KG1 (cell line): ENCODE data around the gene ANKRD10.

Experiments
- DNase-seq: peaks from one replicate; lab custom pipeline; 2025; lab: John Stamatoyannopoulos, UW

Gene ANKRD10

DNA sequence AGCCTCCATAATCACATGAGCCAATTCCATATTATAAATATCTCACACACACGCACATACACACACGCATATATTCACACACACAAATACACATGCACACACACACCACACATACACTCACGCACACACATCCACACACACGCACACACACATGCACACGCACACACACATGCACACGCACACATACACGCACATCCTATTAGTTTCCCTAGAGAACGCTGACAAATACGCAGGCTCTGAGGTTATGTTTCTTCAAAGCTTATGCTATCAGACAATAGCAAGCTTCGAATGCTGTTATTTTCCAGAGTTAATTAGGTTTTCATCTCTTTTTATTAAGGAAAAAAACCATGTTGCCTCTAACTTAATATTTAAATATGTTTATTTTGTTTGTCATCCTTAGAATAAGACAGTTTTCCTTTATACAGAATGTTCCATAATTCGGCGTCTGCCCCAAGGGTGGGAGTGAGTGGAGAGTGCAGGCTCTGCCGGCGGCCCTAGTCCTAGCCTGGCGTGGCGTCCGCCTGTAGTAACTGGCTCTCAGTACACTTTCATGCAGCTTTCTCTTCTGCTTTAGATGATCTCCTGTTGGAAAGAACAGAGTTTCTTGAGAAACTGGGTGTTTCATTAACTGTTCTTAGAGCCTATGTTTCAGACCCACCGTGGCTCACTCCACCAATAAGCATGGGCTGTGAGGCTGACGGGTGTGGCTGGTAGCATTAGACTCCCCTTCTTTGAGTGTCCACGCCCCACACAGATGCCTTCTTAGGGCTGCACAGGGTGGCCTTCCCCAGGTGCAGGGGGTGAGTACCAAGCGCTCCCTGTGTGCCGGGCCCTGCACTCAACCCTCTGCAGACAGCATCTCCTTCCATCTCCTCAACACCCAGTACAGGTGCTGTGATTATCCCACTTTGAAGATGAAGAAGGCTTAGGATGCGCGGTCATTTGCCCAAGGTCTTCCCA, 30.4 kb upstream of the ANKRD10 start:
- no peak for DNase-seq

DNA sequence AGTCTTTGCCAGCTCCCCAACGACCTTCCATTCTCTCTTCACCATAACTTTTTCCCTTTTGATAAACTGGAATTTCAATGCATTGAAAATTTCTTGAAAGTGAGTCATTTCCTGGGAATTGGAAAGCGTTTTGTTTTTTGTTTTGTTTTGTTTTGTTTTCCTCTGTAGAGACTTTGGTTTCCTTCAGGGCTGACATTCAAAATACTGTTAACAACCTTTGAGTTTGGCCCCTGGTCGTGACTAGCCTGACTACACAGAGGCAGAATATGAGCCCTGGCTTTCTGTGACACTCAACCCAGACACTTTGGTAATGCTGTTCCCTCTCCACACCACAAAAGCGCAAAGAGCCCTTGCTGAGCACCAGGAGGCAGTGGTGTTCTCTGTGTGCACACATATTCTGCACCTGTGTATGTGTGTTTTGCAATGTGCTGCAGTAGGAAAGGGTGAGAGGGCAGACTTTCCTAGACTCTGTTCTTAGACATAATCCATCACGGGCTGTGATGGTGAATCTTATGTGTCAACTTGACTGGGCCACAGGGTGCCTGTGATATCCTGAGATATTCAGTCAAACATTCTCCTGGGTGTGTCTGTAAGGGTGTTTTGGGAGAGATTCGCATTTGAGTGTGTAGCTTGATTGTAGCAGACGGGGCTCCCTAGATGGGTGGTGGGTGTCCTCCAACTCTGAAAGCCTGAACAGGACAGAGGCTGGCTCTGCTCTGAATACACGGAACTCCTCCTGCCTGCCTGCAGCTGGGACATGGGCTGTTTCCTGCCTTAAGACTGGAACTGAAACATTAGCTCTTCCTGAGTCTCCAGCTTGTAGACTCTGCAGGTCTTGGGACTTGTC, 29.5 kb upstream of the ANKRD10 start:
- DNase-seq: no peak

DNA sequence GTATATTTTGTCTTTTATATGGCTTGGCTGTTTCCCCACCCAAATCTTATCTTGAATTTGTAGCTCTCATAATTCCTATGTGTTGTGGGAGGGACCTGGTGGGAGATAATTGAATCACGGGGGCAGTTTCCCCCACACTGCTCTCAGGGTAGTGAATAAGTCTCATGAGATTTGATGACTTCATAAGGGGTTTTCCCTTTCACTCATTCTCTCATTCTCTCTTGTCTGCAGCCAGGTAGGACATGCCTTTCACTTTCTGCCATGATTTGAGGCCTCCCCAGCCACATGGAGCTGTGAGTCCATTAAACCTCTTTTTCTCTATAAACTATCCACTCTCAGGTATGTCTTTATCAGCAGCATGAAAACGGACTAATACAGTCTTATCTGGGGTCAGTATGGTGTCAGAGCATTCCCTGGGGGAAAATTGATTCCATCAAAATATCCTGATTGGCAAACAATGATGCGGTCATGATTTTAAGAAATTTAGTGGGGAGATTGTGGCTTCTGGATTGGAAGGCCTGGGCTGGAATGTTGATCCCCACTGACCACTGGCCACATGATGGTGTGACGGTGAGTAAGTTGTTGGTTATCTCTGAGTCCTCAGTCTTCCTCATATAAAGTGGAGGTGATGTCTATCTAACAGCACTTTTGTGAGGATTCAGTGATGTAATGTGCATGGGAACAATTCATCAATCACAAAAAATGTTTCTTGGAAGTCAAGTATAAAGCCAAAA, 27.5 kb upstream of the ANKRD10 start:
- no peak for DNase-seq

DNA sequence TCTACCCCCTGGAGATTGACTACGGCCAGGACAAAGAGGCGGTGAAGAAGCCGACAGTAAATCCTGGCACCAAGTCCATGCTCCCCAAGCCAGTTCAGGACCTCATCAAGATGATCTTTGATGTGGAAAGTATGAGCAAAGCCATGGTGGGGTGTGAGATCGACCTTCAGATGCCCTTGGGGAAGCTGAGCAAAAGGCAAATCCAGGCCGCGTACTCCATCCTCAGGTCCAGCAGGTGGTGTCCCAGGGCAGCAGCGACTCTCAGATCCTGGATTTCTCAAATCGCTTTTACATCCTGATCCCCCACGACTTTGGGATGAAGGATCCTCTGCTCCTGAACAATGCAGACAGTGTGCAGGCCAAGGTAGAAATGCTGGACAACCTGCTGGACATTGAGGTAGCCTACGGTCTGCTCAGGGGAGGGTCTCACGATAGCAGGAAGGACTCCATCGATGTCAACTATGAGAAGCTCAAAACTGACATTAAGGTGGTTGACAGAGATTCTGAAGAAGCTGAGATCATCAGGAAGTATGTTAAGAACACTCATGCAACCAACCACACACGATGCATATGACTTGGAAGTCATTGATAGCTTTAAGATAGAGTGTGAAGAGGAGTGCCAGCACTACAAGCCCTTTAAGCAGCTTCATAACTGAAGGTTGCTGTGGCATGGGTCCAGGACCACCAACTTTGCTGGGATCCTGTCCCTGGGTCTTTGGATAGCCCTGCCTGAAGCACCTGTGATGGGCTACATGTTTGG, 24.0 kb upstream of the ANKRD10 start:
- DNase-seq: no peak

DNA sequence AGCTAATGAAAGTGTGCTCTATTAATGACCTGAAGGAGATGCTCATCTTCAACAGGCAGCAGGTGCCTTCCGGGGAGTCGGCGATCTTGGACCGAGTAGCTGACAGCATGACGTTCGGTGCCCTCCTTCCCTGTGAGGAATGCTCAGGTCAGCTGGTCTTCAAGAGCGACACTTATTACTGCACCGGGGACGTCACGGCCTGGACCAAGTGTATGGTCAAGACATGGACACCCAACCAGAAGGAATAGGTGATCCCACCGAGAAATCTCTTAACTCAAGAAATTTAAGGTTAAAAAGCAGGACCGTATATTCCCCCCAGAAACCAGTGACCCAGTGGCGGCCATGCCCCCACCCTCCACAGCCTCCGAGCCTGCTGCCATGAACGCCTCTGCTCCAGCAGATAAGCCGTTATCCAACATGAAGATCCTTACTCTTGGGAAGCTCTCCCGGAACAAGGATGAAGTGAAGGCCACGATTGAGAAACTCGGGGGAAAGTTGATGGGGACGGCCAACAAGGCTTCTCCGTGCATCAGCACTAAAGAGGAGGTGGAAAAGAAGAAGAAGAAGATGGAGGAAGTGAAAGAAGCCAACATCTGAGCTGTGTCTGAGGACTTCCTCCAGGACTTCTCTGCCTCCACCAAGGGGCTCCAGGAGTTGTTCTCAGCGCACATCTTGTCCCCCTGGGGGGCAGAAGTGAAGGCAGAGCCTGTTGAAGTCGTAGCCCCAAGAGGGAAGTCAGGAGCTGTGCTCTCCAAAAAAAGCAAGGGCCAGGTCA, 22.8 kb upstream of the ANKRD10 start:
- DNase-seq: no peak

DNA sequence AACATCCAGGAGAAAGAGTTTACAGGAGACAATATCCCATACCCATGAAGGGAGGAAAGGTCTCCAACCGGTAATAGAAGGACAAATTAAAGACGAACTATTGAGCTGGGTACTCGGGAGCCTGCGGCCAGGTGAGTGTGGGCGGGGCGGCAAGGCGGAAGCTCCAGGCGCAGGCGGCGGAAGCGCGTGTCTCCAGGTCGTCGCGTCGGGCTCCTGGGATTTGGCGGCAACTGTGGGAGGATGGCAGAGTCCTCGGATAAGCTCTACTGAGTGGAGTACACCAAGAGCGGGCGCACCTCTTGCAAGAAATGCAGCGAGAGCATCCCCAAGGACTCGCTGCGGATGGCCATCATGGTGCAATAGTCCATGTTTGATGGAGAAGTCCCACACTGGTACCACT, 21.6 kb upstream of the ANKRD10 start:
- no peak for DNase-seq

DNA sequence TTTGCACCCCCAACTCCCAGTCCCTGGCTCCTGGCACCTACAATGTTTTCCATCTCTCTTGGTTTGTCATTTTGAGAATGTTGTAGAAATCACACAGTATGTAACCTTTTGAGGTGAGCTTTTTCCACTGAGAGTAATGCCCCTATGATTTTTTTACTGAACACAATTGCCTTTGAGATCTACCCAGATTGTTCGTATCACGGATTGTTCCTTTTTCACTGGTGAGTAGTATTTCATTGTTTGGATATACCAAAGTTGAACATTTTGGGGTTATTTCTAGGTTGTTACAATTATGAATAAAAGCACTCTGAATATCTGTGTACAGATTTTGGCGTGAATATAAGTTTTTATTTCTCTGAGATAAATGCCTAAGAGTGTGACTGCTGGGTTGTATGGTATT, 17.7 kb upstream of the ANKRD10 start:
- DNase-seq: no peak

DNA sequence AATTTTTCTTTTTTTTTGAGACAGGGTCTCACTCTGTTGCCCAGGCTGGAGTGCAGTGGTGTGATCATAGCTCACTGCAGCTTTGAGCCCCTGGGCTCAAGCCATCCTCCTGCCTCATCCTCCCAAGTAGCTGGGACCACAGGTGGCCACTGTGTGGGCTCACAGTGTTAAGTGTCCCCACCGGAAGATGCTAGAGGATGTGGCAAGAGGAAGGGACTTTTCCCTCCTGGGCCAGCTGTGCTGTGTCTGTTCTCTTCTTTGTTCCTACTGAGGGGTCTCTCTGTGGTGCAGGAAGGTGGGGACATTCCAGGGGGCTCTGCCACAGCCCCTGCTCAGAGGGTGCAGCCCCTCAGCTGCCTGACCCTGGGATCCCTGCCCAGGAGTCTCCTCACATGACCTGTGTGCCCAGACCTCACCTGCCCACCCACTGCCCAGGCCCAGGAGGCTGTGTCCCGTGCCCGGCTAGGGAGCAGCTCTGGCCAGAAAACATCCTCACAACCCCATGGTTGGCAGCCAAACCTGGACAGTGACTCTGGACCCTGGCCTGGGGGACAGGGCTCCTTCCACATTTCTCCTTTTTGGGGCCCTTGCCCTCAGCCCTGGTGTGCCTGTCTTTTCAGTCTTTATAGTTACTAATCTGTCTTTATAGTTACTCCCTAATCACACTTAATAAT, 14.4 kb upstream of the ANKRD10 start:
- DNase-seq: no peak

DNA sequence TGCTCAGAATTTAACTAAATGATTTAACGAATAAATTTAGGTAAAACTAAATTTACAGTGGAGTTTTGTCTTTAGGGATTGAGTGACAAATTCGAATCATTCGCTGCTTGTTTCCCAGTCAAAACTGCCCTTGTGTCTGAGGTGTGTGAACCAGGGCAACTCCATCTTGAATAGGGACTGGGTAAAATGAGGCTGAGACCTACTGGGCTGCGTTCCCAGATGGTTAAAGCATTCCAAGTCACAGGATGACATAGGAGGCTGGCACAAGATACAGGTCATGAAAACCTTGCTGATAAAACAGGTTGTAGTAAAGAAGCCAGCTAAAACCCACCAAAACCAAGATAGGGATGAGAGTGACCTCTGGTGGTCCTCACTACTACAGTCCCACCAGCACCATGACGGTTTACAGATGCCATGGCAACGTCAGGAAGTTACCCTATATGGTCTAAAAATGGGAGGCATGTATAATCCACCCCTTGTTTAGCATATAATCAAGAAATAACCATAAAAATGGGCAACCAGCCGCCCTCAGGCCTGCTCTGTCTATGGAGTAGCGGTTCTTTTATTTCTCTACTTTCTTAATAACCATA, 10.2 kb upstream of the ANKRD10 start:
- no peak for DNase-seq

DNA sequence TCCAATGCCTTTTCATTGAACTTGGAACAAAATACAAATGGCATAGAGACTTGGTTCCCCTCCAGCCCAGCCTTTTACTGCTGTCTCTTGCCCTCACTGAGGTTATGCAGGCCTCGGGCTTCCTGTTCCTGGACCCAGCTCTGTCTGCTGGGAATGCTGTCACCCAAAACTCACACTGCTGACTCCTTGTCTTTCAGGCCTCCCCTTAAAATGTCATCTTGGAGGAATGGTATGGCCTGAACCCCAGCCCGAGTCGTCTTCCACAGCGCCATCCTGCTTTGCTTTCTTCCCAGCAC, 9.7 kb upstream of the ANKRD10 start:
- DNase-seq: no peak

DNA sequence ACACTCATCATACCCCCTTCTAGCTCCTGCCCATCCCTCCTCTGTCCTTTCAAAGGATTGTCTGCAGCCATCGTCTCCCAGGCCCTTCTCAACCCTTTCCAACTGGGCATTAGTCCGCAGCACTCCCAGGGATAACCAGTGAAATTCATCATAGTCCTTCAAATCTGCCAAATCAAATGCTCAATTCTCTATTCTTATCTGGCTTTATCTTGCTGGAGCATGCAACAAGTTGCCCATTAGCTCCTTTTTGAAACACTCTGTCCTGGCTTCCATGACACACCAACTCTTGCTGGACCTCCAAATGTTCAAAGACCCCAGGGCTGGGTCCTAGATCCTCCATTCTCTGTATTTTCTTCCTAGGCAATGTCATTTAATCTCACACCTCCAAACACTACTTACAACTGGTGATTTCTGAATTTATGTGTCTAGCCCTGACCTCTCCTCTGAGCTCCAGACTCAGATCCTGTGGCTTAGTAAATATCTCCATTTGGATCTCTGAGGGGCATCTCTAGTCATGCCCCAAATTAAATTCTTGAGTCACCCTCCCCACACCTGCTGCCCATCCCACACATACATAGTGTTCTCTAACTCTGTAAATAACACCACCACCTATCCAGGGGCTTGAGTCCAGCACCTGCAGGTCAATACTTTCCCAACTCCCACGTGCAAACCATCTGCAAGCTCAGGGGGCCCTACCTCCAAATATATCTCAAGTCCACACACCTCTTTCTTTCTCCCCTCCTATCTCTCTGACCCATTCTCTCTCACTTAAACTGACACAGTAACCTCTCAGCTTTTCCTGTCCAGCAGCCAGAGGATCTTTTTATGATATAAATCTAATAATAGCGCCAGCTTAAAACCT, 9.1 kb upstream of the ANKRD10 start:
- no peak for DNase-seq

DNA sequence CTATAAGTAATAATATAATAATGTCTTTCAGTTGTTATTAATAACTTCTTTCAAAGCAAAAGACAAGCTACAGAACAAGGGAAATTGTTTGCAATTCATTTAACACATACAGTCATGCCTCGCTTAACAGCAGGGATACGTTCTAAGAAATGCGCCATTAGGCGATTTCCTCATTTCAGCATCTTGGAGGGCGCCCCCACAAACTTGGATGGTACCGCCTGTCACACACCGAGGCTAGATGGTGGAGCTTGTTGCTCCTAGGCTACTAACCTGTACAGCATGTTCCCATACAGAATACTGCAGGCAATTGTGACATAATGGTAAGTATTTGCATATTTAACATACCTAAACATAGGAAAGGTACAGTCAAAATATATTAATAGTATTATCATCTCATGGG, 8.2 kb upstream of the ANKRD10 start:
- no peak for DNase-seq

DNA sequence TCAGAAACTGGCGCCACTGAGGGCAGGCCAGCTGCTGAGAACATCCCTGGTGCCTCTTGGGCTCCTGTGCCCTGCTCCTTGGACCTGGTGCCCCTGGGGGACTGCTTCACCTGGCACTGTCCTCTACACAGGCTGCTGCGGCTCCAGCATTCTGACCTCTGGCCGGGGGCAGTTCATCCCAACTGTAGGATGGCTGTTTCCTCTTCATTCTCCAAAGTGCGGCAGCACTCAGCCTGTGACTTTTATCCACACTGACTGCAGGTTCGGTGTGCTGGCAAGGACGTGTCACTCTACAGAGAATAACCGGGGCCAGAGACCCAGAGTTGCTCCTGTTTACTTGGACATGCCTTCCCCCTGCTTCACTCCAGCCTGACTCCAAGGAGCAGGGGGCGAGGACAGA, 7.6 kb upstream of the ANKRD10 start:
- no peak for DNase-seq

DNA sequence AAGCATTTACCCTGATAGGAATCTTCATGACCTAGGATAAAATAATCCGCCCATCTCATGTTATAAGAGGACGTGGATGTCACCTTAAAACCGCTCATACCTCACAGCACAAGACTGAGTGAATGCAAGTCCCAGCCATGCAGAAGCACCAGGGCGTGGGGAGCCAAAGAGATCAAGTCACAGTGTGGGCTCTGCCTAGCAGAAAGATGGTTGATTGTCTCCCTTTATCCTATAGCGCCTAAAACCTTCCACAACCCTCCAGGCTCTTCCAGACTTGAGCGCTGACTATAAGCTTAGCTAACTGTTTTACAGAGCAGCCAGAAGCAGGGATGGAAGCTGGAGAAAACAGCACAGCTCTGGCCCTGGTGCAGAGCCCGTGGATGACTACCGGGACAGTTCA, 6.8 kb upstream of the ANKRD10 start:
- no peak for DNase-seq

DNA sequence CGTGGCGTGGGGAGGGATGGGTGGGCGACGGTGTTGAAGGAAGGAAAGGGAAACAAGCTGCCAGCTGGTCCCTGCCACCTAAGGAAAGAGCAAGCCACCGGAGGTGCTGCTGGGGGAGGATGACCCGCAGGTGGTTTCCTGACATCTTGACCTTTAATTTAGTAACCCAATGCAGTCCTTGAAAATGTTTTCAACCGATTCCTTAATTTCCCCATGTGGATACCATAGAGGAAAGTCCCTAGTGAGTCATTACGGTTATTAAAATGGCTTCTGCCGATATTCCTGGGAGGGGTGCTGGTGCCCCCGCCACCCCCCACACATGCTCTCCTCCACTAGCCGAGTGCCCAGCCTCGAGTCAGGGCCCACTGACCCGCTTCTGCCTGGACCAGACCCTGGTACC, 6.3 kb upstream of the ANKRD10 start:
- DNase-seq: no peak

DNA sequence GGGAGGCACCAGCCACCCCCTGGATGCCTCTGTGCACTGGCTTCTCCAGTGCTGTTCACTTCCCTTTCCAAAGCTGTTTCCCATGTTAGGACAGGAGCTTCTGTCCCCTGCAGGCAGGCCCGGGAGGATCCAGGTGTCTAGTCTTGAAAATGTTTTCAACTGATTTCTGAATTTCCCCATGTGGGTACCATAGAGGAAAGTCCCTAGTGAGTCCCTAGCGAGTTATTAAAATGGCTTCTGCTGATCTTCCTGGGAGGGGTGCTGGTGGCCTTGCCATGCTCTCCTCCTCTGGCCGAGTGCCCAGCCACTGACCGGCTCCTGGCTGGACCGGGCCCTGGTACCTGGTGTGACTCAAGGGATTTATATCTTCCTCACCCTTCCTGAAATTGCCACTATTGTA, 5.2 kb upstream of the ANKRD10 start:
- DNase-seq: no peak

DNA sequence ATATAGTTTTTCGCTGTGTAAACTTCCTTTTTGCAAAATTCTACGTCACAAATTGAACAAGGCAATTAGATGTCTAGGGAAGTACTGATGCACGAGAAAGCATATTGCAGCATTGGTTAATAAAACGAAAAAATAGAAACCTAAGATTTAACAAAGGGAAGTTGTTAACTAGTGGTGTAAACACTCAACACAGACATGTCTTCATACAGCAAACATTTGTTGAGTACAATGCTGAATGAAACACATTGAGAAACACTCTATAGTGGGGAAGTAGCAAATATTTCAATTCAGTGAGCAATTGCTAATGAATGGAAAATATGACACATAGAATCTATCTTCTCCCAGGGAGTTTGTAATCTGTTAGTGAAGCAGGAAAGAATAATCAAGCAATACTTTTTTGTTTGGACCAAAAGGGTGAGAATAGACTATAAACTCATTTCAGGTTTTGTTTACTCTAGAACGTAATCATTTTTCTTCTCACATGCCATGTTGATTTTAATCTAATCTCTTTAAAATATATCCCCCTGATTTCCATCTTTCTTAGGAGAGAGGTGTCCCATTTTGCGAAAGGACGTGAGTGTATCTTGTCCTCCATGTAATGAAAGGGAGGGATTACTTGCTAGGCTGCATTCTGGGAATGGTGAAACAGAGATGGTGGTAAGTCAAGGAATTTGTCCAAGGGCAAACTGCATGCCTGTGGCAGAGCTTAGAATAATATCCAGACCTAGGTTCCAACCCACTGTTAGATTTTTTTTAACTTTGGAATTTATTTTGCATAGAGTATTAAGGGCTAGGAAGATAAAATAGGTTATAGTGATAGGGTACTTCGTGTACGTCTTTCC, 1.7 kb upstream of the ANKRD10 start:
- DNase-seq: no peak

DNA sequence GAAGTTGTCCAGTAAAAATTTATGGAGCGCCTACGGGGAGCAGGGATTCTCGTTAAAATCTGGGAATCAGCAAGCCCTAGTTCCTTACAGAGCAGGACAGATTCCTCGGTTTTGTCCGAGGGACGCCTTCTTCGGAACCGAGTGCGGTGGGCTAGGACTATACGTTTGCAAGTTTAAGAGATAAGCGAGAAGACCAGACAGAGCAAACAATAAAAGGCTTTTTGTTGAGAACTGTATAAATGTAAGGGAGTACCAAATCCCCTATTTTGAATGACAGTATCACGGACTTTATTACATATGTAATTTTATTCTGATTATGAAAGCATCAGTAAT, 971 bp upstream of the ANKRD10 start:
- no peak for DNase-seq
